Natural killer cell (primary cell): ENCODE results near the gene PUS1. TPM values are rescaled to one million over a fixed set of nuclear protein-coding genes. Genes with fewer than 3 reads are reported as not detected.

Source experiments
- ATAC-seq, 3 donors: fragments of 150-1000 bp in 2 of 3; fragments of 200-7000 bp in 1 of 3; cut with Tn5 transposase; 1 replicate in 1 of 3; 2 replicates in 2 of 3; pipeline ENCODE4 v1.10.0; 2021; ENCODE audit warnings: mild to moderate bottlenecking in 2 of 3, moderate library complexity in 2 of 3
- DNase-seq, 2 donors: peaks; one replicate each; pipeline versions ENCODE4 v3.0.0 to v3.0.0-alpha.2; 2013 to 2021; ENCODE audit warnings: mixed read lengths in 1 of 2
- H3K27ac ChIP-seq: one replicate; pipeline ENCODE4 v1.5.1; 2013; ENCODE audit warnings: mild to moderate bottlenecking, low read length
- H3K27me3 ChIP-seq: one replicate; pipeline ENCODE4 v1.6.1; 2013; ENCODE audit warnings: low read length; ENCODE audit not compliant: control insufficient read depth, insufficient read depth
- H3K36me3 ChIP-seq: one replicate; pipeline ENCODE4 v1.6.1; 2013; ENCODE audit warnings: low read length; ENCODE audit not compliant: control insufficient read depth, insufficient read depth
- H3K4me1 ChIP-seq: one replicate; pipeline ENCODE4 v1.6.1; 2013; ENCODE audit warnings: low read length; ENCODE audit not compliant: control insufficient read depth, insufficient read depth
- H3K4me3 ChIP-seq: one replicate; pipeline ENCODE4 v1.5.1; 2013; ENCODE audit warnings: low read length
- H3K9me3 ChIP-seq: one replicate; pipeline ENCODE4 v1.6.1; 2013; ENCODE audit warnings: low read length; ENCODE audit not compliant: control insufficient read depth, insufficient read depth
- H3K27ac Mint-ChIP-seq, 2 donors: one replicate each; pipeline ENCODE4 v1.8.0; 2022; ENCODE audit warnings: mild to moderate bottlenecking in 2 of 2, mixed read lengths in 2 of 2, moderate library complexity in 1 of 2
- H3K27me3 Mint-ChIP-seq, 2 donors: one replicate each; pipeline ENCODE4 v1.8.0; 2022; ENCODE audit warnings: low read depth in 2 of 2, mixed read lengths in 2 of 2
- H3K36me3 Mint-ChIP-seq: one replicate; pipeline ENCODE4 v1.8.0; 2022; ENCODE audit warnings: mixed read lengths
- H3K4me1 Mint-ChIP-seq, 2 donors: one replicate each; pipeline ENCODE4 v1.8.0; 2022; ENCODE audit warnings: mixed read lengths in 2 of 2
- H3K4me3 Mint-ChIP-seq: one replicate; pipeline ENCODE4 v1.8.0; 2022; ENCODE audit warnings: mild to moderate bottlenecking, moderate library complexity, mixed read lengths
- H3K9me3 Mint-ChIP-seq, 2 donors: one replicate each; pipeline ENCODE4 v1.8.0; 2022; ENCODE audit warnings: mixed read lengths in 2 of 2
- CTCF ChIP-seq: fragments of 200-600 bp; IDR thresholded peaks from one replicate; pipeline ENCODE4 v1.8.0; 2022; ENCODE audit warnings: antibody characterized with exemption
- WGBS: methylation state at CpG from one replicate; pipeline ENCODE4 v1.1.7; 2013; ENCODE audit warnings: missing lambda C conversion rate; ENCODE audit not compliant: insufficient coverage; 5-methylcytosine and 5-hydroxymethylcytosine counted together
- intact Hi-C: fragments of 100-400 bp; cut with micrococcal nuclease; formaldehyde crosslinking; loops from one replicate; pipeline ENCODE4 v1.14.2; 2022
- total RNA-seq, 4 donors: library from RNA; stranded (reverse); fragments of 120-200 nt in 1 of 4; gene quantifications; one replicate each; pipeline versions ENCODE4 v1.2.3 to v1.2.4, GENCODE V29; 2013 to 2022

PUS1 gene
- total RNA-seq, 3 donors from 2014 or later (not counting 1 experiment from before 2014, with no cell fraction given) = 16.9 to 21.9 (median 20.6) TPM

DNA sequence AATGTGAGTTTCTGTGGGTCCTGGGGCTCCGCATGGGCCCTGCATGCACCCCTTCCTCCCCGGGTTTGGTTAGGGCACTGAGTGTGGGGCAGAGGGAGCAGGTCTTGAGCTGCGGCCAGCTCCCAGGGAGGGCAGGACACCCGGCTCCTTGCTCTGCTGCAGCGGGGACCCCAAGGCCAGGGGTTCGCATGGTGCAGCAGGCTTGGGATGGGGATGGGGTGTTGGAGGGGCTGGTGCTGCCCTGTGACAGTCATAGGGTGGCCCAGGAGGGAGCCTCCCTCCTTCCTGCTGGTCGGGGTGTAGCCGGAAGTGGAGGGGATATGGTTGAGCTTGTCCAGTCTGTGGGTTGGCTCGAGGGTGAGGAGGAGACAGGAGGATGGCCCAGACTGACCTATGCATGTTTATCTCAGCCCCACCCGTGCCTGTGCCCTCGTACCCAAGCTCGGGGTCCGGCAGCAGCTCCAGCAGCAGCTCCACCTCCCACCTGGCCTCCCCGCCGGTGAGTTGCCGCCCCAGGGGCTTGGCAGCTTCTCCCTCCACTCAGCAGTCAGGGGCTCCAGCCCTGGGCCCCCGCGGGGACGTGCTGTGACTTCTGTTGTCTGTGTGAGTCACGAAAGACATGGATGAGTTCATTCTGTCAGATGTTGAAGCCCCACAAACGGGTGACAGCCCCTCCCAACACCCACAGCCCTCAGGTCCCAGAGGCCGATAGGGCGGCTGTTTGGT is 18.6 kb upstream of the PUS1 start:
- no peaks in the 10 kb centered on the region for H3K9me3 ChIP-seq
- peaks cover 39% of the 10 kb centered on the region for H3K36me3 ChIP-seq
- H3K4me1 ChIP-seq = peaks cover 1% of the 10 kb centered on the region
- no peak for TF ChIP-seq CTCF
- Mint-ChIP-seq H3K4me1 (peaks cover 0 to 5% of the 10 kb centered on the region in 2 donors), H3K27me3 (no peaks in the 10 kb centered on the region), H3K9me3 (no peaks in the 10 kb centered on the region), H3K4me3 (no peak overlapping the region), H3K36me3 (no peaks in the 10 kb centered on the region), H3K27ac (no peak overlapping the region)
- no peak overlapping the region for H3K4me3 ChIP-seq
- DNase-seq (no peak), ATAC-seq (no peak)
- no peaks in the 10 kb centered on the region for H3K27me3 ChIP-seq
- intact Hi-C loops = no loop called here
- no peak overlapping the region for H3K27ac ChIP-seq
- 87% methylated on average over 23 of the region's 23 CpGs for WGBS

GRCh38 chr12:131911028-131911650 is 17.9 kb upstream of the PUS1 start:
- H3K36me3 ChIP-seq = peaks cover 45% of the 10 kb centered on the region
- no peak overlapping the region for H3K27ac ChIP-seq
- WGBS = 95% methylated on average over 17 of the region's 17 CpGs
- Mint-ChIP-seq H3K4me3 (no peak overlapping the region), H3K36me3 (no peaks in the 10 kb centered on the region), H3K27me3 (no peaks in the 10 kb centered on the region), H3K27ac (no peak overlapping the region), H3K9me3 (no peaks in the 10 kb centered on the region), H3K4me1 (no peaks in the 10 kb centered on the region)
- intact Hi-C loops = no loop called here
- DNase-seq (no peak), ATAC-seq (no peak)
- no peak for TF ChIP-seq CTCF
- H3K4me1 ChIP-seq = no peaks in the 10 kb centered on the region
- no peaks in the 10 kb centered on the region for H3K27me3 ChIP-seq
- H3K4me3 ChIP-seq = no peak overlapping the region
- no peaks in the 10 kb centered on the region for H3K9me3 ChIP-seq

DNA sequence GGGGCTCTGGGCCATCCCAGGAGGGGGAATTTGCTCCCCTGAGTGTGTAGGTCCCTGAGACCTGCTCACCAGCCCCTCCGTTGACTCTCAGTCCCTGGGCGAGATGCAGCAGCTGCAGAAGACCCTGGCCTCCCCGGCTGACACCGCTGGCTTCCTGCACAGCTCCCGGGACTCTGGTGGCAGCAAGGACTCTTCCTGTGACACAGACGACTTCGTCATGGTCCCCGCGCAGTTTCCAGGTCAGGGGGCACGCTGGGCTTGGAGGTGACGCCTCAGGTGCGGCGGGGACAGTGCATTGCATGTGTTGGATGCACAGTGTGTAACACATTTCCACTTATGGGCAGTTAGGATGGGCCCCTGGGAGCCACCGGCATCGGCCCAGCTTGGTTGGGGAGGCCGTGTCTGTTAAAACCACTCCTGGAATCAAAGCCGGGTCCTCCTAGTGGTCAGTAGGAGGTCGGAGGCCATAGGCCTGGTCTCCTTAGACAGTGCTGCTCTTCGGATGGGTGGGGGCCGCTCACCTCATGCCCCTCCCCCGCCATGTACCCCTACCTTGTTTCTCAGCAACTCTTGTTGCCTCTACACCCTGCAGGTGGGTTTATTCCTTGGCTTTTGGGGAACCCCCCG is 17.1 kb upstream of the PUS1 start:
- Mint-ChIP-seq H3K9me3 (no peaks in the 10 kb centered on the region), H3K27ac (no peak overlapping the region), H3K4me3 (no peak overlapping the region), H3K36me3 (no peaks in the 10 kb centered on the region), H3K27me3 (no peaks in the 10 kb centered on the region), H3K4me1 (no peaks in the 10 kb centered on the region)
- H3K36me3 ChIP-seq = peaks cover 49% of the 10 kb centered on the region
- no peaks in the 10 kb centered on the region for H3K9me3 ChIP-seq
- 90% methylated on average over 22 of the region's 22 CpGs for WGBS
- intact Hi-C loops = no loop called here
- no peak overlapping the region for H3K27ac ChIP-seq
- H3K4me3 ChIP-seq = no peak overlapping the region
- TF ChIP-seq CTCF = no peak
- no peaks in the 10 kb centered on the region for H3K27me3 ChIP-seq
- ATAC-seq = no peak
- DNase-seq = no peak
- H3K4me1 ChIP-seq = no peaks in the 10 kb centered on the region
